CD8-positive, alpha-beta memory T cell (primary cell): ENCODE results near the gene ZNF610. TPM values are rescaled to one million over a fixed set of nuclear protein-coding genes. Genes with fewer than 3 reads are reported as not detected.
"Not testable (repeated sequence)": the region's sequence is repeated elsewhere in the genome, so short reads cannot be mapped to it uniquely, and the experiment has no call there.

Source experiments
- CTCF ChIA-PET: fragments of 350-600 bp; sonication (Branson Sonifier 250); formaldehyde crosslinking; loops from one replicate; lab custom pipeline; 2021; ENCODE audit warnings: antibody characterized with exemption; lab: Charles Lee
- POLR2A ChIA-PET: fragments of 350-600 bp; sonication (Branson Sonifier 250); formaldehyde crosslinking; loops from one replicate; lab custom pipeline; 2021; ENCODE audit warnings: antibody characterized with exemption; lab: Charles Lee
- DNase-seq, 5 donors: peaks; one replicate each; pipeline versions ENCODE4 v3.0.0 to v3.0.0-alpha.2; 2020 to 2022; ENCODE audit warnings: mixed read lengths in 1 of 5
- H3K27ac ChIP-seq: one replicate; pipeline ENCODE4 v1.7.0; 2013; ENCODE audit warnings: low read depth, mild to moderate bottlenecking, low read length, moderate library complexity
- H3K27me3 ChIP-seq: 2 replicates; pipeline ENCODE4 v1.7.0; 2013; ENCODE audit warnings: low read length, mild to moderate bottlenecking; ENCODE audit not compliant: insufficient read depth, poor library complexity, severe bottlenecking
- H3K36me3 ChIP-seq: 2 replicates; pipeline ENCODE4 v1.7.0; 2013; ENCODE audit warnings: mild to moderate bottlenecking, low read length, moderate library complexity; ENCODE audit not compliant: insufficient read depth
- H3K4me1 ChIP-seq: 2 replicates; pipeline ENCODE4 v1.7.0; 2013; ENCODE audit warnings: mild to moderate bottlenecking, low read length, moderate library complexity; ENCODE audit not compliant: insufficient read depth
- H3K4me3 ChIP-seq: 2 replicates; pipeline ENCODE4 v1.7.0; 2013; ENCODE audit warnings: mild to moderate bottlenecking, low read length
- H3K9me3 ChIP-seq: 2 replicates; pipeline ENCODE4 v1.7.0; 2013; ENCODE audit warnings: mild to moderate bottlenecking, low read length
- H3K27ac Mint-ChIP-seq, 8 donors: one replicate each; pipeline ENCODE4 v1.8.0; 2020 to 2021; ENCODE audit warnings: mixed read lengths in 8 of 8, mild to moderate bottlenecking in 6 of 8, inconsistent platforms in 3 of 8, moderate library complexity in 3 of 8
- H3K27me3 Mint-ChIP-seq, 2 donors: one replicate each; pipeline ENCODE4 v1.8.0; 2020 to 2021; ENCODE audit warnings: mixed read lengths in 2 of 2, mild to moderate bottlenecking in 1 of 2, moderate library complexity in 1 of 2
- H3K36me3 Mint-ChIP-seq, 3 donors: one replicate each; pipeline ENCODE4 v1.8.0; 2020 to 2021; ENCODE audit warnings: mixed read lengths in 3 of 3, inconsistent platforms in 1 of 3, mild to moderate bottlenecking in 1 of 3
- H3K4me1 Mint-ChIP-seq, 3 donors: one replicate each; pipeline ENCODE4 v1.8.0; 2020 to 2021; ENCODE audit warnings: mixed read lengths in 3 of 3, inconsistent platforms in 1 of 3, mild to moderate bottlenecking in 1 of 3
- H3K4me3 Mint-ChIP-seq, 7 donors: one replicate each; pipeline ENCODE4 v1.8.0; 2020 to 2021; ENCODE audit warnings: mixed read lengths in 7 of 7, mild to moderate bottlenecking in 6 of 7, moderate library complexity in 4 of 7, inconsistent platforms in 2 of 7
- H3K9me3 Mint-ChIP-seq, 5 donors: one replicate each; pipeline ENCODE4 v1.8.0; 2020 to 2022; ENCODE audit warnings: mixed read lengths in 5 of 5, mild to moderate bottlenecking in 3 of 5, moderate library complexity in 2 of 5, inconsistent platforms in 1 of 5
- polyA plus RNA-seq: library from polyadenylated mRNA; unstranded; fragments of 300-500 nt; fragmentation: Illumina TruSeq; gene quantifications from one replicate; pipeline ENCODE4 v1.2.3, GENCODE V29; 2021
- total RNA-seq, 2 experiments: library from RNA; stranded (reverse); gene quantifications; one replicate each; pipeline ENCODE4 v1.2.3, GENCODE V29; 2021

The ZNF610 gene
- total RNA-seq (1 to 10 TPM in 1 of 2 experiments, under 1 TPM in 1; 0.91 to 1.8 TPM), polyA plus RNA-seq (1.8 TPM)

- peak; percentile 75 to 90 (median 81) for DNase-seq
- Mint-ChIP-seq H3K4me3 (peak within 1 kb of the TSS; percentile 92 to 99 (median 96)), H3K4me1 (peaks cover 17 to 19% (median 17%) of the 10 kb centered on the region in 3 donors), H3K9me3 (peaks cover 17 to 66% (median 55%) of the 10 kb centered on the region in 5 donors), H3K27me3 (peaks cover 0 to 3% of the 10 kb centered on the region in 2 donors), H3K36me3 (peaks cover 8 to 26% (median 20%) of the 10 kb centered on the region in 3 donors), H3K27ac (peak within 1 kb of the TSS; percentile 92 to 99 (median 94))
- Histone ChIP-seq H3K27ac (peak within 1 kb of the TSS; percentile 51), H3K27me3 (no peaks in the 10 kb centered on the region), H3K4me3 (peak within 1 kb of the TSS; percentile 86), H3K4me1 (peaks cover 7% of the 10 kb centered on the region), H3K9me3 (peaks cover 12% of the 10 kb centered on the region), H3K36me3 (no peaks in the 10 kb centered on the region)
- POLR2A ChIA-PET = interaction anchor here (0.6 to 1.0 kb wide), 3 partner anchors 33 to 267 kb away, joined by 4 to 6 read pairs (median 4); partner anchors contain the start of gene ZNF880
- CTCF ChIA-PET = no interaction called here
These were observed at the start of gene ZNF610 for GRCh38 chr19:52336117-52336790. Gene ZNF610, plus strand, starts transcription at chr19:52336243. Its CDS starts 12,930 bp downstream, at chr19:52349173.

GRCh38 chr19:52286256-52286655, 49.8 kb upstream of the ZNF610 start:
- H3K4me3 ChIP-seq = no peak overlapping the region
- H3K4me3 Mint-ChIP-seq = no peak overlapping the region
- H3K4me1 Mint-ChIP-seq = peaks cover 5 to 12% (median 8%) of the 10 kb centered on the region in 3 donors
- H3K36me3 ChIP-seq = peaks cover 68% of the 10 kb centered on the region
- H3K9me3 Mint-ChIP-seq = peaks cover 0 to 57% (median 4%) of the 10 kb centered on the region in 5 donors
- peaks cover 48 to 83% (median 81%) of the 10 kb centered on the region in 3 donors for H3K36me3 Mint-ChIP-seq
- H3K27me3 ChIP-seq = no peaks in the 10 kb centered on the region
- no peak for DNase-seq
- no peaks in the 10 kb centered on the region for H3K27me3 Mint-ChIP-seq
- H3K27ac Mint-ChIP-seq = peak overlapping the region in 1 of 8 donors; percentile 82
- CTCF ChIA-PET = no interaction called here
- H3K27ac ChIP-seq = no peak overlapping the region
- POLR2A ChIA-PET = no interaction called here
- H3K9me3 ChIP-seq = peaks cover 21% of the 10 kb centered on the region
- H3K4me1 ChIP-seq = no peaks in the 10 kb centered on the region

- peak overlapping the region in 1 of 8 donors; percentile 69 for H3K27ac Mint-ChIP-seq
- DNase-seq = no peak
- H3K4me1 Mint-ChIP-seq = peaks cover 4 to 11% (median 6%) of the 10 kb centered on the region in 3 donors
- Histone ChIP-seq H3K27ac (no peak overlapping the region), H3K36me3 (peaks cover 26% of the 10 kb centered on the region), H3K4me1 (peaks cover 5% of the 10 kb centered on the region), H3K4me3 (no peak overlapping the region), H3K27me3 (no peaks in the 10 kb centered on the region), H3K9me3 (peaks cover 9% of the 10 kb centered on the region)
- no peak overlapping the region for H3K4me3 Mint-ChIP-seq
- CTCF ChIA-PET = no interaction called here
- POLR2A ChIA-PET = no interaction called here
- H3K36me3 Mint-ChIP-seq = peaks cover 25 to 41% (median 40%) of the 10 kb centered on the region in 3 donors
- no peaks in the 10 kb centered on the region for H3K27me3 Mint-ChIP-seq
- H3K9me3 Mint-ChIP-seq = peaks cover 5 to 50% (median 14%) of the 10 kb centered on the region in 5 donors
These were observed 44.3 kb upstream of the ZNF610 start for GRCh38 chr19:52291781-52292180.

- not testable (repeated sequence) for H3K27ac Mint-ChIP-seq
These were observed 43.1 kb upstream of the ZNF610 start for GRCh38 chr19:52292946-52293345.

GRCh38 chr19:52296400-52296772, 39.7 kb upstream of the ZNF610 start:
- Mint-ChIP-seq H3K9me3 (peaks cover 5 to 46% (median 24%) of the 10 kb centered on the region in 5 donors), H3K36me3 (peaks cover 24 to 46% (median 44%) of the 10 kb centered on the region in 3 donors), H3K4me3 (peak overlapping the region; percentile 83 to 98 (median 92)), H3K27ac (peak overlapping the region in 7 of 8 donors; percentile 42 to 97 (median 68)), H3K27me3 (no peaks in the 10 kb centered on the region), H3K4me1 (peaks cover 20 to 36% (median 31%) of the 10 kb centered on the region in 3 donors)
- H3K4me3 ChIP-seq = peak overlapping the region; percentile 79
- ChIA-PET POLR2A (interaction anchor here (0.6 kb wide), 1 partner anchor 47 kb away, joined by 5 read pairs; no protein-coding TSS in a partner anchor), CTCF (no interaction called here)
- H3K9me3 ChIP-seq = peaks cover 4% of the 10 kb centered on the region
- DNase-seq = no peak
- peak overlapping the region; percentile 38 for H3K27ac ChIP-seq
- no peaks in the 10 kb centered on the region for H3K27me3 ChIP-seq
- H3K36me3 ChIP-seq = peaks cover 23% of the 10 kb centered on the region
- peaks cover 16% of the 10 kb centered on the region for H3K4me1 ChIP-seq

More at GRCh38 chr19:52292946-52293345, 43.1 kb upstream of the ZNF610 start:
- H3K27me3 Mint-ChIP-seq, H3K27ac ChIP-seq, H3K9me3 ChIP-seq, H3K27me3 ChIP-seq, H3K4me1 ChIP-seq, CTCF ChIA-PET, H3K4me3 Mint-ChIP-seq, DNase-seq, H3K4me3 ChIP-seq: not testable (repeated sequence)
- Mint-ChIP-seq H3K36me3 (peaks cover 18 to 40% (median 39%) of the 10 kb centered on the region in 3 donors), H3K9me3 (peaks cover 6 to 47% (median 14%) of the 10 kb centered on the region in 5 donors), H3K4me1 (peaks cover 13 to 15% (median 15%) of the 10 kb centered on the region in 3 donors)
- peaks cover 19% of the 10 kb centered on the region for H3K36me3 ChIP-seq
- POLR2A ChIA-PET = interaction anchor here (0.6 kb wide), 1 partner anchor 21 kb away, joined by 5 read pairs; no protein-coding TSS in a partner anchor

- peak; percentile 83 to 93 (median 87) for DNase-seq
- POLR2A ChIA-PET = no interaction called here
- Mint-ChIP-seq H3K27me3 (no peaks in the 10 kb centered on the region), H3K36me3 (peaks cover 30 to 48% (median 47%) of the 10 kb centered on the region in 3 donors), H3K4me1 (peaks cover 20 to 36% (median 31%) of the 10 kb centered on the region in 3 donors), H3K27ac (peak within 1 kb of the TSS; percentile 92 to 99 (median 98)), H3K4me3 (peak within 1 kb of the TSS; percentile 97 to 98 (median 97)), H3K9me3 (peaks cover 9 to 49% (median 25%) of the 10 kb centered on the region in 5 donors)
- H3K27me3 ChIP-seq = no peaks in the 10 kb centered on the region
- CTCF ChIA-PET = no interaction called here
- peaks cover 16% of the 10 kb centered on the region for H3K4me1 ChIP-seq
- peaks cover 4% of the 10 kb centered on the region for H3K9me3 ChIP-seq
- peaks cover 29% of the 10 kb centered on the region for H3K36me3 ChIP-seq
- peak within 1 kb of the TSS; percentile 92 for H3K27ac ChIP-seq
- peak within 1 kb of the TSS; percentile 94 for H3K4me3 ChIP-seq
These were observed 39.1 kb upstream of the ZNF610 start, which contains the start of gene ZNF480 for GRCh38 chr19:52296773-52297600. Gene ZNF480, plus strand, starts transcription at chr19:52297169. Its CDS starts 3,244 bp downstream, at chr19:52300413.

- H3K4me1 Mint-ChIP-seq = peaks cover 20 to 36% (median 31%) of the 10 kb centered on the region in 3 donors
- H3K27me3 Mint-ChIP-seq = no peaks in the 10 kb centered on the region
- peak overlapping the region; percentile 97 to 98 (median 97) for H3K4me3 Mint-ChIP-seq
- no peaks in the 10 kb centered on the region for H3K9me3 ChIP-seq
- POLR2A ChIA-PET = interaction anchor here (0.7 kb wide), 2 partner anchors 72 to 129 kb away, joined by 4 to 7 read pairs; partner anchors contain the start of gene ZNF880
- H3K4me1 ChIP-seq = peaks cover 16% of the 10 kb centered on the region
- peaks cover 37% of the 10 kb centered on the region for H3K36me3 ChIP-seq
- H3K27ac Mint-ChIP-seq = peak overlapping the region; percentile 92 to 99 (median 98)
- CTCF ChIA-PET = interaction anchor here (1.0 kb wide), 1 partner anchor 46 kb away, joined by 3 read pairs; no protein-coding TSS in a partner anchor
- peak overlapping the region; percentile 94 for H3K4me3 ChIP-seq
- peaks cover 36 to 52% (median 49%) of the 10 kb centered on the region in 3 donors for H3K36me3 Mint-ChIP-seq
- H3K9me3 Mint-ChIP-seq = peaks cover 10 to 45% (median 21%) of the 10 kb centered on the region in 5 donors
- no peak for DNase-seq
- H3K27me3 ChIP-seq = no peaks in the 10 kb centered on the region
- peak overlapping the region; percentile 92 for H3K27ac ChIP-seq
These were observed 38.3 kb upstream of the ZNF610 start for GRCh38 chr19:52297601-52298364.
